ENCODE data around the gene FAM50B.

Gene FAM50B

GRCh38 chr6:3820563-3820962 is 28.6 kb upstream of the FAM50B start:
- no peak for DNase-seq (ENCODE audit: low spot score)

GRCh38 chr6:3822747-3823445 is 26.3 kb upstream of the FAM50B start:
- no peak for DNase-seq (ENCODE audit: low spot score)

- DNase-seq (ENCODE audit: low spot score), result no peak
Measured at GRCh38 chr6:3823671-3824070, 25.5 kb upstream of the FAM50B start.

GRCh38 chr6:3825331-3825831 is 23.8 kb upstream of the FAM50B start:
- no peak for DNase-seq (ENCODE audit: low spot score)

- no peak for DNase-seq (ENCODE audit: low spot score)
Measured at GRCh38 chr6:3825851-3826581, 23.2 kb upstream of the FAM50B start.

- no peak for DNase-seq (ENCODE audit: low spot score)
Measured at GRCh38 chr6:3829285-3829684, 19.9 kb upstream of the FAM50B start.

GRCh38 chr6:3830806-3831205 is 18.4 kb upstream of the FAM50B start:
- no peak for DNase-seq (ENCODE audit: low spot score)

GRCh38 chr6:3831761-3832530 is 17.2 kb upstream of the FAM50B start:
- no peak for DNase-seq (ENCODE audit: low spot score)

GRCh38 chr6:3835055-3835731 is 14.0 kb upstream of the FAM50B start:
- DNase-seq (ENCODE audit: low spot score), result peak; percentile 36

GRCh38 chr6:3835785-3836184 is 13.4 kb upstream of the FAM50B start:
- DNase-seq (ENCODE audit: low spot score), result no peak

GRCh38 chr6:3836566-3836965 is 12.6 kb upstream of the FAM50B start:
- no peak for DNase-seq (ENCODE audit: low spot score)

GRCh38 chr6:3837781-3838180 is 11.4 kb upstream of the FAM50B start:
- DNase-seq (ENCODE audit: low spot score), result no peak

- DNase-seq (ENCODE audit: low spot score), result no peak
Measured at GRCh38 chr6:3838992-3839867, 9.9 kb upstream of the FAM50B start.

- DNase-seq (ENCODE audit: low spot score), result no peak
Measured at GRCh38 chr6:3841066-3841454, 8.1 kb upstream of the FAM50B start.

- DNase-seq (ENCODE audit: low spot score), result no peak
Measured at GRCh38 chr6:3841711-3842565, 7.2 kb upstream of the FAM50B start.

GRCh38 chr6:3843379-3844096 is 5.6 kb upstream of the FAM50B start:
- DNase-seq (ENCODE audit: low spot score), result no peak

GRCh38 chr6:3844097-3844463 is 5.1 kb upstream of the FAM50B start:
- DNase-seq (ENCODE audit: low spot score), result no peak

GRCh38 chr6:3847521-3847920 is 1.7 kb upstream of the FAM50B start:
- no peak for DNase-seq (ENCODE audit: low spot score)

- DNase-seq (ENCODE audit: low spot score), result no peak
Measured at GRCh38 chr6:3848380-3848779, 793 bp upstream of the FAM50B start.

All from HuH-7.5 (cell line).